ENCODE results near the gene SLC22A6.

The SLC22A6 gene

DNA sequence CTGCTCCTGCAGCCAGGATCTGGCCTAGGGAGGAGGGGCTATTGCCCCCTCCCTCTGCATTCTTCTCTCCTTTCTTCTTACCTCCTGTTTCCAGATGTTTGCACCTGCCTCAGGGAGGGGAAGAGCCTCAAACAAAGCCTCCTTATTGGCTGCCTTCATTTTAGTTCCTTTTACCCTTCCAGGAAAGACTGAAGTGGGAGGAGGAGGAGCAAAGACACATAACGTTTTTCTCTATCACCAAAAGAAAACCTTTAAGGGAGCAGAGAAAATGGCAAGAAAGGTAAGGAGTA is 50.3 kb downstream of the SLC22A6 start:
- H3K27ac ChIP-seq: no peak overlapping the region
- TF ChIP-seq, protein P1, sequence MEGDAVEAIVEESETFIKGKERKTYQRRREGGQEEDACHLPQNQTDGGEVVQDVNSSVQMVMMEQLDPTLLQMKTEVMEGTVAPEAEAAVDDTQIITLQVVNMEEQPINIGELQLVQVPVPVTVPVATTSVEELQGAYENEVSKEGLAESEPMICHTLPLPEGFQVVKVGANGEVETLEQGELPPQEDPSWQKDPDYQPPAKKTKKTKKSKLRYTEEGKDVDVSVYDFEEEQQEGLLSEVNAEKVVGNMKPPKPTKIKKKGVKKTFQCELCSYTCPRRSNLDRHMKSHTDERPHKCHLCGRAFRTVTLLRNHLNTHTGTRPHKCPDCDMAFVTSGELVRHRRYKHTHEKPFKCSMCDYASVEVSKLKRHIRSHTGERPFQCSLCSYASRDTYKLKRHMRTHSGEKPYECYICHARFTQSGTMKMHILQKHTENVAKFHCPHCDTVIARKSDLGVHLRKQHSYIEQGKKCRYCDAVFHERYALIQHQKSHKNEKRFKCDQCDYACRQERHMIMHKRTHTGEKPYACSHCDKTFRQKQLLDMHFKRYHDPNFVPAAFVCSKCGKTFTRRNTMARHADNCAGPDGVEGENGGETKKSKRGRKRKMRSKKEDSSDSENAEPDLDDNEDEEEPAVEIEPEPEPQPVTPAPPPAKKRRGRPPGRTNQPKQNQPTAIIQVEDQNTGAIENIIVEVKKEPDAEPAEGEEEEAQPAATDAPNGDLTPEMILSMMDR (conservative IDR thresholded peaks at IDR 0.05): no peak

DNA sequence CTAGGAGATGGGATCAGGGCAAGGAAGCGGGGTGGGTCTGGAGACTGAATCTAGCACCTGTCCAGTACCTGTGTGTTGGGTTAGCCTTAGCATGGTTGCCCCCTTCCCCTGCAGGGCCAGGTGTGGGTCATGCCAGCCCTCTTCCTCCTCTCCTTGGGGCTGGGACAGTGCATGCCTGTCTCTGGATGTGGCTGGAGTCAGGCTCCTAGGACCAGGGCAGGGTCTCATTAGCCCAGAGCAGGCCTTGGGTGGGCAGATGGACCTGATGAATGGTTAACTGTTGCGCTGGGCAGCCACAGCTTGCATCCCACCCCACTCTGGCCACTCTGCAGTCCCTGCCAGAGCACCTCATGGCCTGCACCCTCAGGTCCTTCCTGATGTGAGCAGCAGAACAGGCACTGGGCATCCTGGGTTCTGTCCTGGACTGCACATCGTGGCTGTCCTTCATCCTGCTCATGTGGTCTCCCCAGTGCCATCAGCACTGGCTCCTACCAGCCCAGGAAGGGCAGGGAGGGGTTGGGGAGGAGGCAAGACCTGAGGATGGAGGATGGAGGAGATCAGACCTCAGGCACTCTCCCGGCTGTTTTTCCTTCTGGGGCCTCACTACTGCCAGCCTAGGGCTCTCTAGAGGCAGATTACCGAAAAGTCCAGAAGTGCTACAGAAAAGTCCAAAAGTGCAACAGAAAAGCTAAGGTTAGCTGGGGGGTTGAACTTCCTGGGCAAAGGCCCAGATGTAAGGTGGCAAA is 50.8 kb downstream of the SLC22A6 start:
- H3K27ac ChIP-seq: no peak overlapping the region
- TF ChIP-seq, protein P1 (conservative IDR thresholded peaks at IDR 0.05): no peak

DNA sequence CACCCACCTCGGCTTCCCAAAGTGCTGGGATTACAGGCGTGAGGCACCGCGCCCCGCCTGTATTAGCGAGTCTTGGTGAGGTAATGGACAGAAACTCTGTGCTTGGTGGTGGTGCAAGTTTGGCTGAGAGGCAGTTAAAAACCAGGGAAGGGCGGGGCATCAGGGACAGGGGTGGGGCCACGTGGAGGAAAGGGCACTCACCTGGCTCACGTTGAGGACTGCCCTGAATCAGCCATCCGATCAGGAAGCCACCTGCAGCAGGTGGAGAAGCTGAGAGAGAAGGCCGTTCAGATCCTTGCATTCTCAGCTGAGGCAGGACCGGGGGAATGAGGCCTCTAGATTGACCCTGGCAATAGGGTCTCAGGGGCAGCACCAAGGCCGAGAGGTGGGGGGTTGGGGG is 51.5 kb downstream of the SLC22A6 start:
- TF ChIP-seq, protein P1 (conservative IDR thresholded peaks at IDR 0.05): no peak
- H3K27ac ChIP-seq: no peak overlapping the region

DNA sequence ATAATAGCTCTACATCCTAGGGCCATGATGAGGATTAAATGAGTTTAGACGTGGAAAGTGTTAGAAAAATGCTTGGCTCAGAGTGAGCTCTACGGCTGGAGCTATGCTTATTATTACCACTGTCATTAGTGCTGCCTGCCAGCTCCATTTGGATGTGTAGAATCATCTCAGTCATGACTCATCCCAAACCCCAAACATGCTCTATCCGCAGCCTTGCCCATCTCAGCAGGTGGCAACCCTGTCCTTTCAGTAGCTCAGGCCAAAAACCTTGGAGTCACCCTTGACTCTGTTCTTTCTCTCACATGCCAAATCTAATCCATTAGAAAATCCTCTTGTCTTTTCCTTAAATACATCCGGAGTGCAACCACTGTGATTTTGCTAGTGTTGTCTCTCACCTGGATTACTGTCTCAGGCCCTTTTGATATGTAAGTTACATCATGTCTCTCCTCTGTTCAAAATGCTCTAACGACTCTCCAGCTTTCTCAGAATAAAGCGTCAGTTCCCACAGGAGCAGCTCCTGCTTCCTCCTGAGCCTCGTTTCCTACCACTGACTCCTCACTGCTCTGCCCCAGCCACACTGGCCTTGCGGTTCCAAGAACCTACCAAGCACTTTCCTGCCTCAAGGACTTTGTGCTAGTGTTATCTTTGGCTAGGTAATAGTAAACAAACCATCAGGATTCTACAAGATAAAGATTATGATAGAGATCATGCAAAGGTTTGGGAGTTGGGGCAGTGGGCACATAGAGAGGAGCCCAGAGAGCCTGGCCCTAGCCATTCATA is 53.1 kb downstream of the SLC22A6 start:
- TF ChIP-seq, protein P1 (conservative IDR thresholded peaks at IDR 0.05): no peak
- H3K27ac ChIP-seq: no peak overlapping the region

DNA sequence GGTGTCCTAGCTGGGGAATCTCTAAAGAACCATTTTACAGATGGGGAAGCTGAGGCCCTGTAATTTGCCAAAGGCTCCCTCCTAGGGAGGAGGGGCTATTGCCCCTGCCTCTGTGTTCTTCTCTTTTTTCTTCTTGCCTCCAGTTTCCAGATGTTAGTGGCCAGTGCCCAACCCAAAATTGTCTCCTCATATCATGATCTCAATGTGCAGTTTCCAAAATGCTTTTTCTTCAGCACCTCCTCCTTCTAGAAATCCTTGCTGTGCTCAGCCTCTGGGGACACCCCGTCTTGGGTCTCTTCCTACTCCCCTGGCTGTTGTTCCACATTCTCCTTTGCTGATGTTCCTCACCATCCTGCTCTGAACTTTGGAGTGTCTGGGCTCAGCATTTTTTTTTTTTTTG is 54.1 kb downstream of the SLC22A6 start:
- TF ChIP-seq, protein P1 (conservative IDR thresholded peaks at IDR 0.05): no peak
- H3K27ac ChIP-seq: no peak overlapping the region

DNA sequence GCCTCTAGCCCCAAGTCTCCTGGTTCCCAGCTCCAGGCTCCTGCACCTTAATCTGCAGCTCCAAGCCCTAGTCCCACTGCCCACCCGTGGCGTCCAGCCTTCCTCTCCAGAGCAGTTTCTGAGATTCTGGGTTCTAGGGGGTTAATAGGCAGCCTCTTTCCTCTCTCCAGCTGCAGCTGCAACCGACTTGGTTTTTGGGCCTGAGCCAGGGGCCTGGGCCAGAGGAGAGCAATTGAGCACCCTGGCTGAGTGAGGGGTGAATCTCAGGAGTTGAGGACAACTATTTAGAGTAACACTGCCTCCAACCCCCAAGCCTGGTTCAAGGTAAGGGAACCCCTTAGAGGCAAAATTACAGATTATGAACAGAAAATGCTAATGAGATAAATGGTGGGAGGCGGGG is 54.6 kb downstream of the SLC22A6 start:
- TF ChIP-seq, protein P1 (conservative IDR thresholded peaks at IDR 0.05): no peak

DNA sequence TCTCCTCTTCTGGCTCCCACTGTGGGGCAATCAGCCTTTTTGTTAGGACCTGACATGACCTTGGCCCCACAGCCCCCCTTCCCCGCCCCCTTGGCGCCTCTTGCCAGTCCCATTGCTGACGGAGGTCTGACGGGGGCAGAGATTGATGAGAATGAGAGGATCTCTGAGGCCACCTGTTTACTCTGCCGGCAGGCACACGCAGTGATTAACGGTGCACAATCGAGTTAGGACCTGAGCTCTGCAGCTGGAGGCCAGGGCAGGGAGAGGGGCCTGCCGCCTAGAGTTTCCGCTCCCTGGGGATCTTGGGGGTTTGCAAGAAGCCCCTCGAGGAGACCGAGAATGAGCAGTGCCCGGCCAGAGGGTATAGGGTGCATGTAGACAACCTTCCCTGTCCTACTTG is 56.8 kb downstream of the SLC22A6 start:
- H3K27ac ChIP-seq: no peak overlapping the region
- TF ChIP-seq, protein P1 (conservative IDR thresholded peaks at IDR 0.05): no peak

More for the DNA sequence above, 54.6 kb downstream of the SLC22A6 start:
- no peak overlapping the region for H3K27ac ChIP-seq
